ENCODE measurements around the gene YBX3. TPM values are rescaled to one million over a fixed set of nuclear protein-coding genes. Genes with fewer than 3 reads are reported as not detected.

Gene YBX3
- total RNA-seq, 1 experiment from 2014 or later: 567 TPM

DNA sequence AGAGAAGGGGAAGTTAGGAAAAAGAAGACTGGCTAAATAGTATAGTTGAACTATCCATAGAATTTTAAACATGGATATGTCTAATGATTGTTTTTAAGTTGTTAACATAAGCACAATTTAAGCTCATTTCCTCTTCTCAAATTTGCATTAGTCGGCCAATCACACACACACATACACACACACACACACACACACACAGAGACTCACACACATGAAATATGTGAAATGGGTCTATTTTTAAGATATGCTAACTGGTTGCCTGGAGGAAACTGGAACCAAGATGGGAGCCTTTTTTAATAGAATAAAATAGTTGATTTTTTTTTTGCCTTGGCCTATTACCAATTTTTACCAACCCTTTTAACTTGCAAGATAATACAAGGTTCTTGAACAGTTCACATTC lies 25.3 kb downstream of the YBX3 start:
- no peaks in the 10 kb centered on the region for H3K9me3 ChIP-seq (ENCODE audit: insufficient read depth, low read depth)
- H3K79me2 ChIP-seq (ENCODE audit: low read depth): no peaks in the 10 kb centered on the region
- H4K20me1 ChIP-seq (ENCODE audit: insufficient read depth): peaks cover 14% of the 10 kb centered on the region; the same call in 1 of the 2 replicates
- H2AFZ ChIP-seq: no peak overlapping the region
- POLR2A ChIA-PET (ENCODE audit: unreplicated experiment): interaction anchor here (0.6 kb wide), 1 partner anchor 1748 kb away, joined by 3 read pairs; the partner anchor contains the start of gene M6PR
- no peaks in the 10 kb centered on the region for H3K9me2 ChIP-seq (ENCODE audit: insufficient read depth)
- intact Hi-C loops (cut with micrococcal nuclease; ENCODE audit: unreplicated experiment): no loop called here
- no peaks in the 10 kb centered on the region for H3K27me3 ChIP-seq (ENCODE audit: insufficient read depth, low read depth)
- H3K4me2 ChIP-seq: no peak overlapping the region
- TF ChIP-seq, protein P1, sequence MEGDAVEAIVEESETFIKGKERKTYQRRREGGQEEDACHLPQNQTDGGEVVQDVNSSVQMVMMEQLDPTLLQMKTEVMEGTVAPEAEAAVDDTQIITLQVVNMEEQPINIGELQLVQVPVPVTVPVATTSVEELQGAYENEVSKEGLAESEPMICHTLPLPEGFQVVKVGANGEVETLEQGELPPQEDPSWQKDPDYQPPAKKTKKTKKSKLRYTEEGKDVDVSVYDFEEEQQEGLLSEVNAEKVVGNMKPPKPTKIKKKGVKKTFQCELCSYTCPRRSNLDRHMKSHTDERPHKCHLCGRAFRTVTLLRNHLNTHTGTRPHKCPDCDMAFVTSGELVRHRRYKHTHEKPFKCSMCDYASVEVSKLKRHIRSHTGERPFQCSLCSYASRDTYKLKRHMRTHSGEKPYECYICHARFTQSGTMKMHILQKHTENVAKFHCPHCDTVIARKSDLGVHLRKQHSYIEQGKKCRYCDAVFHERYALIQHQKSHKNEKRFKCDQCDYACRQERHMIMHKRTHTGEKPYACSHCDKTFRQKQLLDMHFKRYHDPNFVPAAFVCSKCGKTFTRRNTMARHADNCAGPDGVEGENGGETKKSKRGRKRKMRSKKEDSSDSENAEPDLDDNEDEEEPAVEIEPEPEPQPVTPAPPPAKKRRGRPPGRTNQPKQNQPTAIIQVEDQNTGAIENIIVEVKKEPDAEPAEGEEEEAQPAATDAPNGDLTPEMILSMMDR (conservative IDR thresholded peaks at IDR 0.05): no peak
- TF ChIP-seq EZH2 (IDR thresholded peaks at IDR 0.05; ENCODE audit: low read depth): no peak
- H3F3A ChIP-seq (ENCODE audit: insufficient read depth, low read depth): peaks cover 25% of the 10 kb centered on the region
- no peak for DNase-seq
- BruUV-seq (replicated peaks): no TSS peak
- no peak overlapping the region for H3K4me3 ChIP-seq
- H3K4me1 ChIP-seq (replicated peaks; ENCODE audit: insufficient read depth): no peaks in the 10 kb centered on the region
- CTCF ChIA-PET: no interaction called here
- peaks cover 50% of the 10 kb centered on the region for H3K36me3 ChIP-seq (ENCODE audit: low read depth)
- no peak overlapping the region for H3K27ac ChIP-seq

GRCh38 chr12:10697156-10697555 lies 26.0 kb downstream of the YBX3 start:
- H3K9me3 ChIP-seq (ENCODE audit: insufficient read depth, low read depth): no peaks in the 10 kb centered on the region
- POLR2A ChIA-PET (ENCODE audit: unreplicated experiment): no interaction called here
- H4K20me1 ChIP-seq (ENCODE audit: insufficient read depth): peaks cover 13% of the 10 kb centered on the region; the same call in 1 of the 2 replicates
- H3K4me1 ChIP-seq (replicated peaks; ENCODE audit: insufficient read depth): no peaks in the 10 kb centered on the region
- H3F3A ChIP-seq (ENCODE audit: insufficient read depth, low read depth): peaks cover 27% of the 10 kb centered on the region
- H3K4me3 ChIP-seq: no peak overlapping the region
- intact Hi-C loops (cut with micrococcal nuclease; ENCODE audit: unreplicated experiment): no loop called here
- H3K27me3 ChIP-seq (ENCODE audit: insufficient read depth, low read depth): no peaks in the 10 kb centered on the region
- H3K4me2 ChIP-seq: no peak overlapping the region
- H3K9me2 ChIP-seq (ENCODE audit: insufficient read depth): no peaks in the 10 kb centered on the region
- no peak for TF ChIP-seq EZH2 (IDR thresholded peaks at IDR 0.05; ENCODE audit: low read depth)
- TF ChIP-seq, protein P1 (conservative IDR thresholded peaks at IDR 0.05): no peak
- no peaks in the 10 kb centered on the region for H3K79me2 ChIP-seq (ENCODE audit: low read depth)
- DNase-seq: no peak
- no peak overlapping the region for H2AFZ ChIP-seq
- CTCF ChIA-PET: interaction anchor here (0.6 kb wide), 1 partner anchor 32 kb away, joined by 3 read pairs; no protein-coding TSS in a partner anchor
- H3K27ac ChIP-seq: no peak overlapping the region
- BruUV-seq (replicated peaks): no TSS peak
- peaks cover 43% of the 10 kb centered on the region for H3K36me3 ChIP-seq (ENCODE audit: low read depth)

GRCh38 chr12:10690906-10691305 lies 32.2 kb downstream of the YBX3 start:
- Histone ChIP-seq H3K79me2 (ENCODE audit: low read depth) (no peaks in the 10 kb centered on the region), H3K27me3 (ENCODE audit: insufficient read depth, low read depth) (no peaks in the 10 kb centered on the region), H2AFZ (no peak overlapping the region), H3K27ac (no peak overlapping the region), H3K9me3 (ENCODE audit: insufficient read depth, low read depth) (no peaks in the 10 kb centered on the region), H3F3A (ENCODE audit: insufficient read depth, low read depth) (peaks cover 16% of the 10 kb centered on the region), H3K4me3 (no peak overlapping the region), H3K36me3 (ENCODE audit: low read depth) (no peaks in the 10 kb centered on the region), H3K4me2 (no peak overlapping the region), H3K4me1 (replicated peaks; ENCODE audit: insufficient read depth) (no peaks in the 10 kb centered on the region), H3K9me2 (ENCODE audit: insufficient read depth) (no peaks in the 10 kb centered on the region), H4K20me1 (ENCODE audit: insufficient read depth) (no peaks in the 10 kb centered on the region)
- TF ChIP-seq EZH2 (IDR thresholded peaks at IDR 0.05; ENCODE audit: low read depth): no peak
- TF ChIP-seq, protein P1 (conservative IDR thresholded peaks at IDR 0.05): no peak
- intact Hi-C loops (cut with micrococcal nuclease; ENCODE audit: unreplicated experiment): no loop called here
- BruUV-seq (replicated peaks): no TSS peak
- POLR2A ChIA-PET (ENCODE audit: unreplicated experiment): interaction anchor here (0.6 kb wide), 1 partner anchor 27 kb away, joined by 6 read pairs; no protein-coding TSS in a partner anchor
- CTCF ChIA-PET: no interaction called here
- no peak for DNase-seq
